ENCODE measurements around the gene KLF5.
"Not testable (repeated sequence)": the region's sequence is repeated elsewhere in the genome, so short reads cannot be mapped to it uniquely, and the experiment has no call there.

The KLF5 gene

GRCh38 chr13:73036566-73036965, 22.2 kb upstream of the KLF5 start:
- no peak for TF ChIP-seq ZFX (IDR thresholded peaks at IDR 0.05)
- no peak for TF ChIP-seq CTCF (conservative IDR thresholded peaks at IDR 0.05)
- H3K27ac ChIP-seq: no peak overlapping the region

- no peak overlapping the region for H3K27ac ChIP-seq
- TF ChIP-seq ZFX (IDR thresholded peaks at IDR 0.05): no peak
- no peak for TF ChIP-seq CTCF (conservative IDR thresholded peaks at IDR 0.05)
Observed at GRCh38 chr13:73038064-73038463, 20.7 kb upstream of the KLF5 start.

- H3K27ac ChIP-seq: no peak overlapping the region
- TF ChIP-seq ZFX (IDR thresholded peaks at IDR 0.05): no peak
- no peak for TF ChIP-seq CTCF (conservative IDR thresholded peaks at IDR 0.05)
Observed at GRCh38 chr13:73039201-73040108, 19.4 kb upstream of the KLF5 start.

GRCh38 chr13:73040484-73040883, 18.3 kb upstream of the KLF5 start:
- no peak overlapping the region for H3K27ac ChIP-seq
- no peak for TF ChIP-seq CTCF (conservative IDR thresholded peaks at IDR 0.05)
- TF ChIP-seq ZFX (IDR thresholded peaks at IDR 0.05): no peak

- TF ChIP-seq CTCF (conservative IDR thresholded peaks at IDR 0.05): no peak
- TF ChIP-seq ZFX (IDR thresholded peaks at IDR 0.05): no peak
- no peak overlapping the region for H3K27ac ChIP-seq
Observed at GRCh38 chr13:73040968-73041596, 17.7 kb upstream of the KLF5 start.

GRCh38 chr13:73045031-73045430, 13.8 kb upstream of the KLF5 start:
- TF ChIP-seq CTCF (conservative IDR thresholded peaks at IDR 0.05): no peak
- no peak for TF ChIP-seq ZFX (IDR thresholded peaks at IDR 0.05)
- H3K27ac ChIP-seq: no peak overlapping the region

- not testable (repeated sequence) for H3K27ac ChIP-seq
Observed at GRCh38 chr13:73048615-73049014, 10.2 kb upstream of the KLF5 start.
